Lung (tissue), 12 donors: ENCODE results near the gene CPD. TPM values are rescaled to one million over a fixed set of nuclear protein-coding genes. Genes with fewer than 3 reads are reported as not detected.

Source experiments
- ATAC-seq: fragments of 200-7000 bp; cut with Tn5 transposase; one replicate; pipeline ENCODE4 v1.9.1; 2020; ENCODE audit warnings: moderate number of reproducible peaks; ENCODE audit not compliant: insufficient read depth, low FRiP score
- DNase-seq, 3 donors: peaks; one replicate each; pipeline ENCODE4 v3.0.0-alpha.2; 2013 to 2017
- H3K27ac ChIP-seq, 2 donors: one replicate each; pipeline ENCODE4 v1.5.1; 2013; ENCODE audit warnings: mild to moderate bottlenecking in 2 of 2, moderate library complexity in 2 of 2, control low read depth in 1 of 2, inconsistent platforms in 1 of 2, low read depth in 1 of 2, low read length in 1 of 2
- H3K27me3 ChIP-seq, 3 donors: one replicate each; pipeline ENCODE4 v1.5.1; 2013; ENCODE audit warnings: low read length in 2 of 3; ENCODE audit not compliant: control insufficient read depth in 3 of 3, insufficient read depth in 3 of 3
- H3K36me3 ChIP-seq, 4 donors: one replicate each; pipeline ENCODE4 v1.5.1; 2013; ENCODE audit warnings: low read length in 4 of 4, mild to moderate bottlenecking in 1 of 4, moderate library complexity in 1 of 4; ENCODE audit not compliant: control insufficient read depth in 4 of 4, insufficient read depth in 4 of 4
- H3K4me1 ChIP-seq, 5 donors: one replicate each; pipeline ENCODE4 v1.5.1; 2013; ENCODE audit warnings: low read length in 5 of 5, mild to moderate bottlenecking in 2 of 5, moderate library complexity in 1 of 5; ENCODE audit not compliant: control insufficient read depth in 5 of 5, insufficient read depth in 5 of 5
- H3K4me3 ChIP-seq: one replicate; pipeline ENCODE4 v1.5.1; 2013; ENCODE audit warnings: mild to moderate bottlenecking, control low read depth, moderate library complexity
- H3K9ac ChIP-seq, 2 donors: one replicate each; pipeline ENCODE4 v1.5.1; 2013; ENCODE audit warnings: low read length in 2 of 2, control low read depth in 1 of 2; ENCODE audit not compliant: insufficient read depth in 1 of 2
- H3K9me3 ChIP-seq, 4 donors: one replicate each; pipeline ENCODE4 v1.5.1; 2013; ENCODE audit warnings: low read length in 3 of 4, mild to moderate bottlenecking in 1 of 4, moderate library complexity in 1 of 4; ENCODE audit not compliant: control insufficient read depth in 4 of 4, insufficient read depth in 3 of 4
- CTCF ChIP-seq: IDR thresholded peaks from 2 replicates; pipeline ENCODE4 v1.5.1; 2012; ENCODE audit warnings: mild to moderate bottlenecking; ENCODE audit errors: control extremely low read depth, extremely low read depth
- WGBS, 2 donors: extraction: QIAGEN DNeasy Blood & Tissue Kit; methylation state at CpG; one replicate each; pipeline ENCODE4 v1.1.7; 2013; 5-methylcytosine and 5-hydroxymethylcytosine counted together
- polyA plus RNA-seq, 2 donors: library from polyadenylated mRNA; stranded (reverse); fragments of 200-250 nt; gene quantifications; one replicate each; pipeline ENCODE4 v1.2.1, GENCODE V29; 2013
- total RNA-seq, 2 donors: library from RNA; depleted of rRNA in 1 of 2; stranded (reverse); fragments of >200 nt in 1 of 2; gene quantifications; one replicate each; pipeline ENCODE4 v1.2.1, GENCODE V29; 2014 to 2021
- donor health status: control.
- donor health status: control.
- donor health status: Bipolar disorder and iron deficiency.
- donor health status: healthy.
- donor health status: DM: yes; HTN: yes; CAD: no.

The CPD gene
- total and polyA plus RNA-seq, 4 donors, result 11.1 to 126 (median 88.1) TPM

- 93 to 97% methylated on average over 4 of the region's 4 CpGs for WGBS, 2 donors
- H3K4me1 ChIP-seq, result no peaks in the 10 kb centered on the region
- no peaks in the 10 kb centered on the region for H3K36me3 ChIP-seq
- ATAC-seq (no peak), DNase-seq (no peak)
- H3K27me3 ChIP-seq, result no peaks in the 10 kb centered on the region
- no peak overlapping the region for H3K9ac ChIP-seq
- H3K9me3 ChIP-seq, result no peaks in the 10 kb centered on the region
- no peak for TF ChIP-seq CTCF
- H3K27ac ChIP-seq, result no peak overlapping the region
- H3K4me3 ChIP-seq, result no peak overlapping the region
Observed at GRCh38 chr17:30334421-30334820, 44.3 kb upstream of the CPD start.

DNA sequence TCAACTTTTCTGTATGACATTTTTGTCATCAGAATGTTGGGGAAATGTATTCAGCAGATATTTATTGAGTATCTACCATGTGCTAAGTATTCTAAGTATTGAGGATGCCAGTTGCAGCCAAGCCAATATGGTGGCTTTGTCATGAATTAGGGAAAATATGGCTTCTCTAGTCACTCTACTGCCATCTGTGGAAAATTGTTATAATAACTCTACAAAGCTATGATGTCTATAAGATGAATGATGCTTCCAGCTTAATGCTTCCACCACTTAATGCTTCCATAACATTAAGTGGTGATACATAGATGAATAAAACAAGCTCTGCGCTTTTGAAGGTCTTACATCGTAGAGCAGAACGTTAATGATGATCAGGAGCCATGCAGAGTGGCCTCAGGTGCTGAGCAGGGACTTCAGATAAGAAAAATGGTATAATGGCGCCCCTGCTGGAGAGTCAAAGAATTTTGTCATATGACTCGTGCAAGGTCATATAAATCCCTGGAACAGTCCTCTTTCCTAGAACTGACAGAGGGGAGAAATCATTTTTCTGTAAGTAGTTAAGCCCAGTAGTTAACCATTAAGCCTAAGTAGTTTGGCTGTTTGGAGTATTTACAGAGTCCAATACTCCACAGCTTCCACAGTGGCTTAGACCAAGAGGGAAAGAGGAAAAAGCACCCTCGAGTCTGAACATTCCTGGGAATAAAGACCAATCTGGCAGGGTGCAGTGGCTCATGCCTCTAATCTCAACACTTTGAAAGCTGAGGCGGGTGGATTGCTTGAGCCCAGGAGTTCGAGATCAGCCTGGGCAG lies 42.2 kb upstream of the CPD start:
- Histone ChIP-seq H3K27ac (no peak overlapping the region), H3K4me3 (no peak overlapping the region), H3K27me3 (no peaks in the 10 kb centered on the region), H3K36me3 (no peaks in the 10 kb centered on the region), H3K4me1 (peaks cover 0 to 17% (median 2%) of the 10 kb centered on the region in 5 donors), H3K9ac (no peak overlapping the region), H3K9me3 (no peaks in the 10 kb centered on the region)
- peak in 2 of 3 donors; percentile 31 to 36 for DNase-seq
- ATAC-seq, result peak; percentile 43
- WGBS, 2 donors, result 48 to 49% methylated on average over 8 of the region's 8 CpGs
- peak; percentile 30 for TF ChIP-seq CTCF

DNA sequence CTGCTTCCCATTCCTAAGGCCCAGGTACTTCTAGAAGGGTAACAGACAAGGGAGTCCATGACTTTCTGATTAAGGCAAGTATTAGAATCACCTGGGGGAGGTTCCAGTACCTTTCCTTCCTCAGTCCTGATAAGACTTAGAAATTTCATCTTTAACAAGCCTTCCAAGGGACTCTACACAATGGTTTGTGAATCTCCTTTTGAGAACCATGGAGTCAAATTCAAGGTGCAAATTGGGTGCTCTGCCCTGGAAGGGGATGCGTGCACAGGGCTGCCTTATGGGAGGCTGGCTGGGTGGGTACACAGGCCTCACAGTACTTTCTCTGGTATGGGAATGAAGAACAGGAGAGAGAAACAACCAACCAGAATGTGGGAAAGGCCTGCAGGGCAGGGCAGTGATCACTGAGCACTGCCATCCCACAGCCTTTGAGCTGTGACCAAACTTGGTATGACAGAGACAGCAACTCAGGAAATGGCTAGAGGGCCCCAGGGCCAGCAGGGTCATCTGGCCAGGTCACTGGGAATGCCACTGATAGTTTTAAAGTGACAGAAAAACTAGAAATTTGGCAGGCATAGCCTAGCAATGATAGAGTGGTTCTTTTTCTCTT lies 41.2 kb upstream of the CPD start:
- no peaks in the 10 kb centered on the region for H3K36me3 ChIP-seq
- DNase-seq (no peak), ATAC-seq (no peak)
- WGBS, 2 donors, result 92 to 97% methylated on average over 1 of the region's 1 CpG
- H3K27me3 ChIP-seq, result no peaks in the 10 kb centered on the region
- H3K4me1 ChIP-seq, result peaks cover 0 to 18% (median 4%) of the 10 kb centered on the region in 5 donors
- H3K4me3 ChIP-seq, result no peak overlapping the region
- no peak overlapping the region for H3K27ac ChIP-seq
- TF ChIP-seq CTCF, result no peak
- no peaks in the 10 kb centered on the region for H3K9me3 ChIP-seq
- no peak overlapping the region for H3K9ac ChIP-seq
